Neuron (in vitro differentiated cells): ENCODE results near the gene CEP192.

ENCODE experiments used
- H2AFZ ChIP-seq: one replicate; pipeline ENCODE4 v1.6.1; 2013; ENCODE audit warnings: low read depth, mild to moderate bottlenecking, inconsistent platforms, low read length, moderate library complexity
- H3K27me3 ChIP-seq: one replicate; pipeline ENCODE4 v1.6.1; 2013; ENCODE audit warnings: low read length; ENCODE audit not compliant: insufficient read depth
- H3K36me3 ChIP-seq: one replicate; pipeline ENCODE4 v1.6.1; 2013; ENCODE audit warnings: low read length; ENCODE audit not compliant: insufficient read depth
- H3K4me1 ChIP-seq: one replicate; pipeline ENCODE4 v1.6.1; 2013; ENCODE audit warnings: low read length; ENCODE audit not compliant: insufficient read depth
- H3K4me3 ChIP-seq: 2 replicates; pipeline ENCODE4 v1.5.1; 2013; ENCODE audit warnings: mild to moderate bottlenecking, low read length, moderate library complexity
- H3K9me3 ChIP-seq: one replicate; pipeline ENCODE4 v1.6.1; 2013; ENCODE audit warnings: low read length

Gene CEP192, protein sequence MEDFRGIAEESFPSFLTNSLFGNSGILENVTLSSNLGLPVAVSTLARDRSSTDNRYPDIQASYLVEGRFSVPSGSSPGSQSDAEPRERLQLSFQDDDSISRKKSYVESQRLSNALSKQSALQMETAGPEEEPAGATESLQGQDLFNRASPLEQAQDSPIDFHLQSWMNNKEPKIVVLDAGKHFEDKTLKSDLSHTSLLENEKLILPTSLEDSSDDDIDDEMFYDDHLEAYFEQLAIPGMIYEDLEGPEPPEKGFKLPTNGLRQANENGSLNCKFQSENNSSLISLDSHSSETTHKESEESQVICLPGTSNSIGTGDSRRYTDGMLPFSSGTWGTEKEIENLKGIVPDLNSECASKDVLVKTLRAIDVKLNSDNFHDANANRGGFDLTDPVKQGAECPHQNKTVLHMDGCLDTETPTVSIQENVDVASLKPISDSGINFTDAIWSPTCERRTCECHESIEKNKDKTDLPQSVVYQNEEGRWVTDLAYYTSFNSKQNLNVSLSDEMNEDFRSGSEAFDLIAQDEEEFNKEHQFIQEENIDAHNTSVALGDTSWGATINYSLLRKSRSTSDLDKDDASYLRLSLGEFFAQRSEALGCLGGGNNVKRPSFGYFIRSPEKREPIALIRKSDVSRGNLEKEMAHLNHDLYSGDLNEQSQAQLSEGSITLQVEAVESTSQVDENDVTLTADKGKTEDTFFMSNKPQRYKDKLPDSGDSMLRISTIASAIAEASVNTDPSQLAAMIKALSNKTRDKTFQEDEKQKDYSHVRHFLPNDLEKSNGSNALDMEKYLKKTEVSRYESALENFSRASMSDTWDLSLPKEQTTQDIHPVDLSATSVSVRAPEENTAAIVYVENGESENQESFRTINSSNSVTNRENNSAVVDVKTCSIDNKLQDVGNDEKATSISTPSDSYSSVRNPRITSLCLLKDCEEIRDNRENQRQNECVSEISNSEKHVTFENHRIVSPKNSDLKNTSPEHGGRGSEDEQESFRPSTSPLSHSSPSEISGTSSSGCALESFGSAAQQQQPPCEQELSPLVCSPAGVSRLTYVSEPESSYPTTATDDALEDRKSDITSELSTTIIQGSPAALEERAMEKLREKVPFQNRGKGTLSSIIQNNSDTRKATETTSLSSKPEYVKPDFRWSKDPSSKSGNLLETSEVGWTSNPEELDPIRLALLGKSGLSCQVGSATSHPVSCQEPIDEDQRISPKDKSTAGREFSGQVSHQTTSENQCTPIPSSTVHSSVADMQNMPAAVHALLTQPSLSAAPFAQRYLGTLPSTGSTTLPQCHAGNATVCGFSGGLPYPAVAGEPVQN (N-terminal part only)

DNA sequence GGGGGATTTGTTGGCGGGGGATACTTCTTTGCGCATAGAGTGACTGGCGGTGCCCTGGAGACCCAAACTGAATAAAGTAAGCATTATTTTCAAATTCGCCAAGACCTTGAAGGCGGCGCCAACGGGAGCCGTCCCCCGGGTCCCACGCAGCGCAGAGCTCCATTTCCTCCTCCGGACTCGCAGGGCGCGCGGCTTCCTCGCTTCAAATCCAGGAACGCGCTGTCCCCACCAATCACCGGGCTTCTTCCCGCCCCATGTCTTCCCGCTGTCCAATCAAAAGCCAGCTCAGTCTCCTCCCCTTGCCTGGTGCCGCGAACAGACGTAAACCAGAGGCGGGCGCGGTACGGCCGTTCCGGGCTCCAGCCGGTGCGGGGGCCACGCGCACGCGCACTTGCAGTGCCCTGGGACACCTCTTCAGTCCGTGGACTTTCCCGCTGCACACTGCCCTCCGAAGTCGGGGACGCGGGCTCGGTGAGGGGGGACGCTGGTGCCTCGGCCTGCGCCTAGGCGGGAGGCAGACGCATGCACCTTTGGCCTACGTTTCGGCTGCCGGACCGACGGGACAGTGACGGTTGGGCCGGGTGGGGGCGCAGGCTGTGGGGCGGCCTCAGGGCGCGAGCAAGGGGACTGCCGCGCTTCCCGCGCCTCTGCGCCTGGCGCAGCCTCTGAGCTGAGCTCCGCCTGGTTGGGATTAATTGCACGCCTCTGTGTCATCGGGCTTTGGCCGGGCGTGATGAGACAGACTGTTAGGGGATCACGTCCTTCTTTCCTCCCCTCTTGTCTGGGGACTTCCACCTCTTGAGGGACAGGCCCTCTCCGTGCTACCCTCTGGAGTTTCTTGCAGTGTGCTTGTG lies at the start of gene CEP192:
TSS of gene CEP192 (plus strand) at position 396 of the 854 bp plus-strand sequence. CDS start 8,063 bp downstream, outside the sequence.
- Histone ChIP-seq H3K9me3 (no peaks in the 10 kb centered on the region), H3K27me3 (no peaks in the 10 kb centered on the region), H3K4me3 (peak within 1 kb of the TSS; percentile 57), H3K4me1 (peaks cover 18% of the 10 kb centered on the region), H2AFZ (peak within 1 kb of the TSS; percentile 82), H3K36me3 (peaks cover 5% of the 10 kb centered on the region)

DNA sequence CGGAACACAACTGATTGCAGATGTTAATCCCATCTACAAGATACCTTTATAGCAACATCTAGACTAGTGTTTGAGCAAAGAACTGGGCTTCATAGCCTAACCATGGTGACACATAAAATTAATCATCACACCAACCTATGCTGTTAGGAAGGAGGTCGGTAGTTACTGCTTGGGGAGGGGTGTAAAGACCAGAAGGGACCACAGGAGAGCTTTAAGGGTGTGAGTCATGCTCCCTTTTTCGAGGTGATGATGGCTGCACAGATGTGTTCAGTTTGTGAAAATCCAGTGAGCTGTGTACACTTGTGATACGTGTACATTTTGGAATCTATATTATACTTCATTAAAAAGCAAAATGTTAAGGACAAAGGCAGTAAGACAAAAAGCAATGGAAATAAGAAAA lies 47.9 kb upstream of the CEP192 start:
- Histone ChIP-seq H3K4me3 (no peak overlapping the region), H3K9me3 (no peaks in the 10 kb centered on the region), H3K27me3 (no peaks in the 10 kb centered on the region), H2AFZ (no peak overlapping the region), H3K4me1 (peaks cover 8% of the 10 kb centered on the region), H3K36me3 (no peaks in the 10 kb centered on the region)

GRCh38 chr18:12944709-12945108 lies 46.5 kb upstream of the CEP192 start:
- peaks cover 2% of the 10 kb centered on the region for H3K9me3 ChIP-seq
- H3K27me3 ChIP-seq = no peaks in the 10 kb centered on the region
- peaks cover 2% of the 10 kb centered on the region for H3K36me3 ChIP-seq
- H3K4me1 ChIP-seq = peaks cover 8% of the 10 kb centered on the region
- no peak overlapping the region for H3K4me3 ChIP-seq
- H2AFZ ChIP-seq = no peak overlapping the region

- H3K36me3 ChIP-seq = peaks cover 2% of the 10 kb centered on the region
- H2AFZ ChIP-seq = peak overlapping the region; percentile 88
- H3K27me3 ChIP-seq = no peaks in the 10 kb centered on the region
- H3K4me1 ChIP-seq = peaks cover 8% of the 10 kb centered on the region
- peak overlapping the region; percentile 83 for H3K4me3 ChIP-seq
- H3K9me3 ChIP-seq = peaks cover 5% of the 10 kb centered on the region
Observed at GRCh38 chr18:12946549-12947284, 44.4 kb upstream of the CEP192 start.

- peak within 1 kb of the TSS; percentile 93 for H2AFZ ChIP-seq
- peak within 1 kb of the TSS; percentile 83 for H3K4me3 ChIP-seq
- H3K27me3 ChIP-seq = no peaks in the 10 kb centered on the region
- peaks cover 2% of the 10 kb centered on the region for H3K36me3 ChIP-seq
- H3K9me3 ChIP-seq = peaks cover 5% of the 10 kb centered on the region
- peaks cover 8% of the 10 kb centered on the region for H3K4me1 ChIP-seq
Observed at GRCh38 chr18:12947285-12948049, 43.7 kb upstream of the CEP192 start, which contains the start of gene SEH1L. SEH1L (plus strand) TSS chr18:12948011; CDS start chr18:12948122, 111 bp downstream.

GRCh38 chr18:12948050-12948804 lies 42.9 kb upstream of the CEP192 start:
- H3K36me3 ChIP-seq = peaks cover 6% of the 10 kb centered on the region
- no peaks in the 10 kb centered on the region for H3K27me3 ChIP-seq
- peaks cover 8% of the 10 kb centered on the region for H3K4me1 ChIP-seq
- H2AFZ ChIP-seq = peak overlapping the region; percentile 93
- peaks cover 5% of the 10 kb centered on the region for H3K9me3 ChIP-seq
- H3K4me3 ChIP-seq = peak overlapping the region; percentile 57

DNA sequence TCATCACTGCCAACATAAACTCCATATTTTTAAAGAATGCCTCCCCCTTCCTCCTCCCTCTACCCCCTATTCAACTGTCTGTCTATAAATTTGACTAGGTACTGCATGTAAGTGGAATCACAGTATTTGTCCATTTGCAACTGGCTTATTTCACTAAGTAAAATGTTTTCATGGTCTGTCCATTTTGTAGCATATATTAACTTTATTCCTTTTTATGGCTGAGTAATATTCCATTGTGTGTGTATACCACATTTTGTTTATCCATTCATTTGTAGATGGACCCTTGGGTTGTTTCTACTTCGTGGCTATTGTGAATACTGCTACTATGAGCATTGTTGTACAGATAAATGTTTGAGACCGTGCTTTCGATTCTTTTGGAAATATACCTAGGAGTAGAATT lies 32.7 kb upstream of the CEP192 start:
- H3K4me1 ChIP-seq = no peaks in the 10 kb centered on the region
- H2AFZ ChIP-seq = no peak overlapping the region
- H3K27me3 ChIP-seq = no peaks in the 10 kb centered on the region
- H3K36me3 ChIP-seq = peaks cover 59% of the 10 kb centered on the region
- H3K4me3 ChIP-seq = no peak overlapping the region
- peaks cover 5% of the 10 kb centered on the region for H3K9me3 ChIP-seq

DNA sequence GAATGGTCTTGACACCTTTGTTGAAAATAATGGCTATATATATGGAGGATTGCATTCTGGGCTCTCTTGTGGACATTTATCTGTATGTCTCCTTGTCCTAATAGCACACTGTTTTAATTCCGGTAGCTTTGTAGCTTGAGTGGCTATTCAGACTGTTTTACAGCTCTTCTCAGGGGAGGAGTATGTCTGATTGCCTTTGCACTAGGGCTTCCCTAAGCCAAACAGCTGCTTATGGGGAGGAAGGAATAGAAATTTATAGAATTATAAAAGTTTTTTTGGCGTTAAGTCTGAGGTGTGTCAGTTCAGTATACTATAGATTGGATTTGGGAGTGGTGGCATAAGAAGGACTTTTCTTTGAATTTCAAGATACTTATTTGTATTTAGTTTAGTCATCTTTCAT lies 30.8 kb upstream of the CEP192 start:
- H3K27me3 ChIP-seq = no peaks in the 10 kb centered on the region
- peaks cover 55% of the 10 kb centered on the region for H3K36me3 ChIP-seq
- no peaks in the 10 kb centered on the region for H3K4me1 ChIP-seq
- no peak overlapping the region for H2AFZ ChIP-seq
- no peak overlapping the region for H3K4me3 ChIP-seq
- peaks cover 5% of the 10 kb centered on the region for H3K9me3 ChIP-seq

DNA sequence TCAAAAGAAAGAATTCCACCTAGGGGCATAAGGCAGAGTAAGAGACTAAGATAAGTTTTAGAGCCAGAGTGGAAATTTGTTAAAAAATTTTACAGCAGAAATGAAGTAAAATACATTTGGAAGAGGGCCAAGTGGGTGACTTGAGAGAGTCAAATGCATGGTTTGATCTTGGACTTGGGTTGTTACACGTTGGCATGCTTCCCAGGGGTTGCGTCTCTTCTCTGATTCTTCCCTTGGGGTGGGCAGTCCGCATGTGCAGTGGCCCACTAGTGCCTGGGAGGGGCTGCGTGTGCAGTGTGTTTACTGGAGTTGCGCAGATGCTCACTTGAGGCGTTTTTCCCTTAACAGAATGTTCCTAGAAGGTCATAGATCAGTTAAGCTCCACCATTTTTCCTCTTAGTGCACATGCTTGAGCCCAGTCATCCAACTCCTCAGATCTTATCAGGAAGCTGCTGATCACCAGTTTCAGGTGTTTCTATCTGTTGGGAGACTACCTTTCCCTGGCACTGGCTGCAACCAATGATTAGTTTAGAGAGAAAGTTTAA lies 30.2 kb upstream of the CEP192 start:
- peaks cover 56% of the 10 kb centered on the region for H3K36me3 ChIP-seq
- no peak overlapping the region for H2AFZ ChIP-seq
- H3K4me3 ChIP-seq = no peak overlapping the region
- peaks cover 5% of the 10 kb centered on the region for H3K9me3 ChIP-seq
- no peaks in the 10 kb centered on the region for H3K27me3 ChIP-seq
- no peaks in the 10 kb centered on the region for H3K4me1 ChIP-seq

GRCh38 chr18:12963069-12963468 lies 28.1 kb upstream of the CEP192 start:
- Histone ChIP-seq H3K27me3 (no peaks in the 10 kb centered on the region), H3K36me3 (peaks cover 62% of the 10 kb centered on the region), H2AFZ (no peak overlapping the region)

More at GRCh38 chr18:12963069-12963468, 28.1 kb upstream of the CEP192 start:
- Histone ChIP-seq H3K4me3 (no peak overlapping the region), H3K4me1 (no peaks in the 10 kb centered on the region), H3K9me3 (peaks cover 5% of the 10 kb centered on the region)
